Ishikawa (cell line): ENCODE results near the gene CNNM4.

ENCODE experiments used
- CEBPB ChIP-seq: IDR thresholded peaks from 2 replicates; pipeline ENCODE4 v1.6.1; 2012
- EGR1 ChIP-seq: IDR thresholded peaks from 2 replicates; pipeline ENCODE4 v1.6.1; 2012
- EP300 ChIP-seq: IDR thresholded peaks from 2 replicates; pipeline ENCODE4 v1.6.1; 2012; ENCODE audit warnings: borderline replicate concordance
- FOXM1 ChIP-seq: IDR thresholded peaks from 2 replicates; pipeline ENCODE4 v1.6.1; 2012; ENCODE audit warnings: low read depth, borderline replicate concordance
- MAX ChIP-seq: IDR thresholded peaks from 2 replicates; pipeline ENCODE4 v1.6.1; 2012
- NFIC ChIP-seq: IDR thresholded peaks from 2 replicates; pipeline ENCODE4 v1.6.1; 2012
- RAD21 ChIP-seq: IDR thresholded peaks from 2 replicates; pipeline ENCODE4 v1.6.1; 2012; ENCODE audit warnings: low read depth
- TAF1 ChIP-seq: IDR thresholded peaks from 2 replicates; pipeline ENCODE4 v1.6.1; 2012; ENCODE audit warnings: low read depth, mild to moderate bottlenecking
- TCF12 ChIP-seq: IDR thresholded peaks from 2 replicates; pipeline ENCODE4 v1.6.1; 2012; ENCODE audit warnings: low read depth
- TEAD4 ChIP-seq: IDR thresholded peaks from 2 replicates; pipeline ENCODE4 v1.6.1; 2012
- USF1 ChIP-seq: IDR thresholded peaks from 2 replicates; pipeline ENCODE4 v1.6.1; 2012
- YY1 ChIP-seq: IDR thresholded peaks from 2 replicates; pipeline ENCODE4 v1.6.1; 2012; ENCODE audit warnings: low read depth
- ZBTB7A ChIP-seq: IDR thresholded peaks from 2 replicates; pipeline ENCODE4 v1.6.1; 2012; ENCODE audit warnings: low read depth
- TF ChIP-seq, protein P1 (sequence below): IDR thresholded peaks from 2 replicates; pipeline ENCODE4 v1.6.1; 2012; ENCODE audit warnings: low read depth, mild to moderate bottlenecking

The CNNM4 gene

GRCh38 chr2:96795076-96795475 lies 34.4 kb downstream of the CNNM4 start:
- TF ChIP-seq EP300 = no peak

- TF ChIP-seq, protein P1, sequence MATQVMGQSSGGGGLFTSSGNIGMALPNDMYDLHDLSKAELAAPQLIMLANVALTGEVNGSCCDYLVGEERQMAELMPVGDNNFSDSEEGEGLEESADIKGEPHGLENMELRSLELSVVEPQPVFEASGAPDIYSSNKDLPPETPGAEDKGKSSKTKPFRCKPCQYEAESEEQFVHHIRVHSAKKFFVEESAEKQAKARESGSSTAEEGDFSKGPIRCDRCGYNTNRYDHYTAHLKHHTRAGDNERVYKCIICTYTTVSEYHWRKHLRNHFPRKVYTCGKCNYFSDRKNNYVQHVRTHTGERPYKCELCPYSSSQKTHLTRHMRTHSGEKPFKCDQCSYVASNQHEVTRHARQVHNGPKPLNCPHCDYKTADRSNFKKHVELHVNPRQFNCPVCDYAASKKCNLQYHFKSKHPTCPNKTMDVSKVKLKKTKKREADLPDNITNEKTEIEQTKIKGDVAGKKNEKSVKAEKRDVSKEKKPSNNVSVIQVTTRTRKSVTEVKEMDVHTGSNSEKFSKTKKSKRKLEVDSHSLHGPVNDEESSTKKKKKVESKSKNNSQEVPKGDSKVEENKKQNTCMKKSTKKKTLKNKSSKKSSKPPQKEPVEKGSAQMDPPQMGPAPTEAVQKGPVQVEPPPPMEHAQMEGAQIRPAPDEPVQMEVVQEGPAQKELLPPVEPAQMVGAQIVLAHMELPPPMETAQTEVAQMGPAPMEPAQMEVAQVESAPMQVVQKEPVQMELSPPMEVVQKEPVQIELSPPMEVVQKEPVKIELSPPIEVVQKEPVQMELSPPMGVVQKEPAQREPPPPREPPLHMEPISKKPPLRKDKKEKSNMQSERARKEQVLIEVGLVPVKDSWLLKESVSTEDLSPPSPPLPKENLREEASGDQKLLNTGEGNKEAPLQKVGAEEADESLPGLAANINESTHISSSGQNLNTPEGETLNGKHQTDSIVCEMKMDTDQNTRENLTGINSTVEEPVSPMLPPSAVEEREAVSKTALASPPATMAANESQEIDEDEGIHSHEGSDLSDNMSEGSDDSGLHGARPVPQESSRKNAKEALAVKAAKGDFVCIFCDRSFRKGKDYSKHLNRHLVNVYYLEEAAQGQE = no peak
- TF ChIP-seq CEBPB (no peak), TEAD4 (no peak), USF1 (no peak), ZBTB7A (no peak), RAD21 (no peak), MAX (no peak)
Measured at GRCh38 chr2:96797066-96797625, 36.4 kb downstream of the CNNM4 start.

GRCh38 chr2:96798733-96799622 lies 38.3 kb downstream of the CNNM4 start:
- no peak for TF ChIP-seq YY1

DNA sequence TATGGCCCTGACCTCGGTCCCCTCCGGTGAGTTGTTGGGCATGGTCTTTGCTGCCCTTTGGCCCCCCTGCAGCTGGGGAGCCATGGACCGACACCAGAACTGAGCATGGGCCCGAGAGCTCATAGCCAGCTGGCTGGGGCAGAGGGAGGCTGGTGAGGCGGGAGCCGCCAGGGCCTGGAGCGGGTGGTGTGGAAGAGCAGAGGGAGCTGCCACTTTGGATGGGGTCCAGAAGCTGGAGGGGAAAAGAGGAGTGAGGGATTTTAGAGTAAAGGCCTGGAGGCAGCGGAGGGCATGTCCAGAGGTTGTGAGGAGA lies 38.9 kb downstream of the CNNM4 start:
- no peak for TF ChIP-seq NFIC

GRCh38 chr2:96800061-96801004 lies 39.6 kb downstream of the CNNM4 start:
- TF ChIP-seq RAD21 = no peak
- TF ChIP-seq TEAD4 = no peak

DNA sequence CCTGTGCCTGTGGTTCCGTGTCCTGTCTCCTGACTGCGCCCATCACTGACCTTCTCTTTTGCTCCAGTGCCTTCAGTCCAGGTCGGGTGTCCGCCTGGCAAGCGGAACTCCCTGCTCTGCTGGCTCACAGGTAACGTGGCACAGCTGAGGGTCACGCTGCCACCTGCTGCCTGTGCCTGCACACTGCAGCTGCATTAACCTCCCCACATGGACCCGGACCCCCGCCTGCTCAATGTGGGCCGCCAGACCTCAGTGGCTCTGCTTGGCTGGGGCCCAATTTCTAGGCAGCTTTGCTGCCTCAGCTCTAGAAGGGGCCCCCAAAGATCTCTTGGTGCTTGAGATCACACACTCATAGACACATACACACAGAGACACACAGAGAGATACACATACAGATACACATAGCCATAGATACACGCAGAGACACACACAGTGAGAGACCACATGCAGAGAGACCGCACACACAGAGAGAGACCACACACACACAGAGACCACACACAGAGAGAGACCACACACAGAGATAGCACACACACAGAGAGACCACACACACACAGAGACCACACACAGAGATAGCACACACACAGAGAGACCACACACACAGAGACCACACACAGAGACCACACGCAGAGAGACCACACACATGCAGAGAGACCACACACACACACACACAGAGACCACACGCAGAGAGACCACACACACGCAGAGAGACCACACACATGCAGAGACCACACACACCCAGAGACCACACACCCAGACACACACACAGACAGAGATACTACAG lies 40.5 kb downstream of the CNNM4 start:
- TF ChIP-seq USF1 (0 out of 2 replicates have a peak, but pooled peaks have one; percentile 20), MAX (no peak), RAD21 (peak; percentile 90)

GRCh38 chr2:96801786-96802595 lies 41.3 kb downstream of the CNNM4 start:
- TF ChIP-seq MAX (no peak), EGR1 (no peak), YY1 (no peak), ZBTB7A (no peak), NFIC (no peak)

GRCh38 chr2:96802721-96803120 lies 42.0 kb downstream of the CNNM4 start:
- TF ChIP-seq EP300 = no peak
- TF ChIP-seq FOXM1 = no peak
- TF ChIP-seq NFIC = no peak
- TF ChIP-seq TAF1 = no peak
- no peak for TF ChIP-seq YY1
- TF ChIP-seq, protein P1 = no peak
- no peak for TF ChIP-seq ZBTB7A
- no peak for TF ChIP-seq USF1
- TF ChIP-seq TCF12 = no peak
- no peak for TF ChIP-seq CEBPB
- TF ChIP-seq EGR1 = no peak
